Right lobe of liver (tissue), 4 donors: ENCODE measurements around the gene TRMO.

ENCODE experiments used
- CTCF ChIP-seq, 4 donors: fragments of 200-600 bp in 3 of 4; fragments of 450-650 bp in 1 of 4; IDR thresholded peaks; one replicate each; pipeline versions ENCODE4 v1.5.1 to v1.8.0; 2016 to 2022; ENCODE audit warnings: antibody characterized with exemption in 4 of 4, mild to moderate bottlenecking in 2 of 4
- POLR2A ChIP-seq: fragments of 450-650 bp; IDR thresholded peaks from one replicate; pipeline ENCODE4 v1.6.1; 2017; ENCODE audit warnings: antibody characterized with exemption, mild to moderate bottlenecking
- donor health status: DM: no; HTN: no; CAD: no.
- donor health status: DM: no; HTN: no; CAD: no.
- donor health status: DM: no; HTN: yes; CAD: no.

DNA sequence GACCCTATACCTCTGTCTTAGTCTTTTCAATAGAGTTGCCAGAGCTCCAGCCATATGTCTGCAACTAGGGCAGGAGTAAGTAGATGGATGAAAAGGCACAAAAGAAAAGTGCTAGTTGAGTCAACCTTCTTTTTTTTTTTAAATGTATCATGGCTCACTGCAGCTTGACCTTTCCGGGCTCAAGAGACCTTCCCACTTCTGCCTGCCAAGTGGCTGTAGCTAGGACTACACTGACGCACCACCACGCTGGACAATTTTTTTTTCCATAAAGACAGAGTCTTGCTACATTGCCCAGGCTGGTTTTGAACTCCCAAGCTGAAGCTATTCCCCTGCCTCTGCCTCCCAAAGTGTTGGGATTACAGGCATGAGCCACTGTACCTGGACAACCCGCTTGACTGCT, 42.0 kb downstream of the TRMO start:
- TF ChIP-seq POLR2A (no peak), CTCF (IDR thresholded peaks at IDR 0.05) (no peak)
